HepG2 (cell line): Measurements from ENCODE around the gene DPY19L3. TPM values are rescaled to one million over a fixed set of nuclear protein-coding genes. Genes with fewer than 3 reads are reported as not detected.
"Not testable (repeated sequence)": the region's sequence is repeated elsewhere in the genome, so short reads cannot be mapped to it uniquely, and the experiment has no call there.

Source experiments
- ATAC-seq: fragments of 200-7000 bp; cut with Tn5 transposase; 3 replicates; pipeline ENCODE4 v1.9.1; 2020; ENCODE audit warnings: mild to moderate bottlenecking, moderate library complexity
- BruUV-seq: library from RNA; stranded (reverse); fragments of 400-500 nt; replicated peaks from 2 replicates; lab custom pipeline; 2021; lab: Mats Ljungman, UMichigan
- CTCF ChIA-PET: fragments of 300-600 bp; formaldehyde crosslinking; extraction: SDS; loops from one replicate; lab custom pipeline; 2021; ENCODE audit warnings: low total read pairs, inconsistent platforms, low intra/inter-chr PET ratio; lab: Yijun Ruan, JAX
- POLR2A ChIA-PET: fragments of 350-600 bp; sonication (Branson Sonifier 250); formaldehyde crosslinking; loops from one replicate; lab custom pipeline; 2020; ENCODE audit warnings: antibody characterized with exemption, inconsistent platforms; lab: Yijun Ruan, JAX
- DNase-seq: peaks from one replicate; pipeline ENCODE4 v3.0.0-alpha.2; 2015; ENCODE audit warnings: low spot score
- FAIRE-seq: peaks from 3 replicates; lab custom pipeline; 2011; peaks lifted over from hg19 to GRCh38; lab: Jason Lieb, UNC
- H2AFZ ChIP-seq: one replicate; pipeline ENCODE4 v1.6.1; 2011; ENCODE audit warnings: low read length, inconsistent platforms
- H3K27ac ChIP-seq: fragments of 300-600 bp; 3 replicates; pipeline ENCODE4 v1.8.0; 2011; ENCODE audit warnings: mixed run types, mild to moderate bottlenecking, mixed read lengths, low read length, inconsistent platforms; ENCODE audit not compliant: insufficient read depth; ENCODE audit errors: extremely low read length
- H3K27me3 ChIP-seq, 2 experiments: fragments of 200-600 bp in 1 of 2; 2 replicates in 1 of 2; 3 replicates in 1 of 2; pipeline versions ENCODE4 v1.6.0 to v1.8.0; 2011; ENCODE audit warnings: low read length in 2 of 2, mild to moderate bottlenecking in 2 of 2, moderate library complexity in 2 of 2, inconsistent platforms in 1 of 2; ENCODE audit not compliant: insufficient read depth in 2 of 2, control insufficient read depth in 1 of 2
- H3K36me3 ChIP-seq, 2 experiments: fragments of 200-600 bp in 1 of 2; replicated peaks in 1 of 2; 2 replicates in 1 of 2; 3 replicates in 1 of 2; pipeline versions ENCODE4 v1.5.1 to v1.8.0; 2011; ENCODE audit warnings: low read length in 2 of 2, inconsistent platforms in 1 of 2; ENCODE audit not compliant: insufficient read depth in 2 of 2, control insufficient read depth in 1 of 2
- H3K4me1 ChIP-seq: 2 replicates; pipeline ENCODE4 v1.5.1; 2012; ENCODE audit warnings: low read length, inconsistent platforms; ENCODE audit not compliant: insufficient read depth
- H3K4me2 ChIP-seq: 2 replicates; pipeline ENCODE4 v1.6.0; 2011; ENCODE audit warnings: low read depth, low read length, inconsistent platforms
- H3K4me3 ChIP-seq, 3 experiments: fragments of 200-600 bp in 1 of 3; sonication (generic), shearing (Covaris generic) in 1 of 3; replicated peaks in 1 of 3; 2 replicates each; pipeline ENCODE4 v1.5.1; 2011 to 2016; ENCODE audit warnings: low read length in 3 of 3, inconsistent platforms in 2 of 3, low read depth in 2 of 3, mild to moderate bottlenecking in 2 of 3, control low read depth in 1 of 3, mixed read lengths in 1 of 3; ENCODE audit not compliant: insufficient read depth in 1 of 3
- H3K79me2 ChIP-seq: one replicate; pipeline ENCODE4 v1.6.1; 2011; ENCODE audit warnings: low read length, inconsistent platforms; ENCODE audit not compliant: insufficient read depth
- H3K9ac ChIP-seq: 2 replicates; pipeline ENCODE4 v1.6.0; 2011; ENCODE audit warnings: mild to moderate bottlenecking, low read depth, low read length, inconsistent platforms; ENCODE audit not compliant: insufficient read depth
- H3K9me3 ChIP-seq: 2 replicates; pipeline ENCODE4 v1.5.1; 2012; ENCODE audit warnings: mild to moderate bottlenecking, low read length
- H4K20me1 ChIP-seq: 2 replicates; pipeline ENCODE4 v1.6.0; 2011; ENCODE audit warnings: inconsistent platforms, mild to moderate bottlenecking, low read length, moderate library complexity; ENCODE audit not compliant: insufficient read depth
- CBX1 ChIP-seq: IDR thresholded peaks from one replicate; pipeline ENCODE4 v1.6.1; 2016; ENCODE audit warnings: antibody characterized with exemption, low read depth
- KDM5A ChIP-seq: fragments of 200-600 bp; sonication (generic); IDR thresholded peaks from 2 replicates; pipeline ENCODE4 v1.7.0; 2018; ENCODE audit warnings: antibody characterized with exemption, mild to moderate bottlenecking, low read length, borderline replicate concordance
- ZNF598 ChIP-seq: sonication (generic); formaldehyde crosslinking; IDR thresholded peaks from 2 replicates; pipeline ENCODE4 v1.5.1; 2020; ENCODE audit warnings: mild to moderate bottlenecking, missing genetic modification reagents, borderline replicate concordance
- ZNF879 ChIP-seq: sonication (generic); formaldehyde crosslinking; IDR thresholded peaks from 2 replicates; pipeline ENCODE4 v1.8.1; 2023; ENCODE audit warnings: missing genetic modification reagents
- WGBS: methylation state at CpG from one replicate; pipeline ENCODE4 v1.1.6; 2017; ENCODE audit warnings: low lambda C conversion rate; 5-methylcytosine and 5-hydroxymethylcytosine counted together
- in situ Hi-C: cut with HindIII; loops from 2 replicates; pipeline ENCODE4 v1.10.0; 2017; ENCODE audit warnings: low pct_unique_long_range_greater_than_20kb; ENCODE audit not compliant: extremely low pct_ligation_motif_present
- intact Hi-C: fragments of 100-400 bp; cut with micrococcal nuclease; formaldehyde crosslinking; loops from one replicate; pipeline ENCODE4 v1.10.0; 2022; ENCODE audit not compliant: unreplicated experiment
- polyA plus RNA-seq, 8 experiments: library from polyadenylated mRNA; depleted of rRNA in 3 of 8; stranded (reverse) in 7 of 8; unstranded in 1 of 8; fragments of >200 nt; fragmentation: Illumina TruSeq in 4 of 8; extraction: Trizol in 4 of 8; gene quantifications; 2 replicates each; pipeline versions ENCODE4 v1.2.1 to v1.2.3, GENCODE V29; 2011 to 2016; ENCODE audit warnings: low read depth in 4 of 8, missing spikeins in 1 of 8, mixed read lengths in 1 of 8; ENCODE audit not compliant: insufficient read depth in 1 of 8
- total RNA-seq, 5 experiments: library from RNA; depleted of rRNA; stranded (reverse); fragments of >200 nt; fragmentation: Illumina TruSeq; extraction: Trizol; gene quantifications; 2 replicates each; pipeline ENCODE4 v1.2.3, GENCODE V29; 2016; ENCODE audit warnings: low read depth in 1 of 5

DPY19L3 gene
- total and polyA plus RNA-seq, 2 of the 13 experiments (the other 11 are each of a cell fraction or from before 2014, with no cell fraction given), result 21.6 to 25.2 TPM

- 98% methylated on average over 3 of the region's 3 CpGs for WGBS
- FAIRE-seq, in situ Hi-C loops, H3K27ac ChIP-seq, H3K4me3 ChIP-seq, H2AFZ ChIP-seq, H3K79me2 ChIP-seq, H3K27me3 ChIP-seq, intact Hi-C loops, BruUV-seq, H3K4me2 ChIP-seq, H4K20me1 ChIP-seq, DNase-seq, H3K9me3 ChIP-seq, H3K9ac ChIP-seq, ATAC-seq, CTCF ChIA-PET: not testable (repeated sequence)
- POLR2A ChIA-PET, result interaction anchor here (1.5 kb wide), 1 partner anchor 18 kb away, joined by 3 read pairs; the partner anchor contains the start of gene DPY19L3
- H3K36me3 ChIP-seq, result peaks cover 2 to 12% of the 10 kb centered on the region in 2 experiments; a peak in 3 of 5 replicates
- H3K4me1 ChIP-seq, result peaks cover 19% of the 10 kb centered on the region; the same call in 1 of the 2 replicates
Measured at GRCh38 chr19:32423944-32424343, 18.4 kb downstream of the DPY19L3 start.

DNA sequence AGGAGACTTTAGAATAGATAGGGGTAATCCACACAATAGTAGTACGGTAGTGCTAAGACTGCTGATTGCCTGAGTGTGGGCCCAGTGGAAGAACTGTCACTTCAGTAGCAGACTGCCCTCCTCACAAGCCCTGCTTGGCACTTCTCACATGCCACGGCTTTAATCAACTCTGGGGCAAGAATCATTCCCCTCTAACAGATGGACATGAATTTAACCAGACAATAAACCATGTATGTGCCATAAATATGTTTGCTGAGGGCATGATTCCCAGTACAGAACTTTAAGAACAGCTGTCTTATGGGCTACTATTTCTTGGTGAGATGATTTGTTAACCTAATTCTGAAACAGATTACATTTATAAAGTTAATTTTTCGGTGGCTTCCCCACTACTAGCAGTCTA is 22.0 kb downstream of the DPY19L3 start:
- ATAC-seq, result no peak

More for the DNA sequence above, 22.0 kb downstream of the DPY19L3 start:
- intact Hi-C loops, result no loop called here
- 96% methylated on average over 3 of the region's 3 CpGs for WGBS
- Histone ChIP-seq H3K27me3 (no peaks in the 10 kb centered on the region), H3K9ac (no peak overlapping the region), H2AFZ (no peak overlapping the region), H3K9me3 (no peaks in the 10 kb centered on the region), H3K27ac (no peak overlapping the region), H3K79me2 (no peaks in the 10 kb centered on the region), H3K4me3 (no peak overlapping the region), H3K36me3 (peaks cover under 1 to 12% of the 10 kb centered on the region in 2 experiments; a peak in 4 of 5 replicates), H4K20me1 (no peaks in the 10 kb centered on the region), H3K4me1 (peaks cover 4% of the 10 kb centered on the region; the same call in 1 of the 2 replicates), H3K4me2 (no peak overlapping the region)
- no peak for FAIRE-seq
- in situ Hi-C loops, result no loop called here
- POLR2A ChIA-PET, result no interaction called here
- CTCF ChIA-PET, result no interaction called here
- no peak for DNase-seq
- TF ChIP-seq CBX1, result no peak
- no peak for TF ChIP-seq ZNF598 (CRISPR knock-in tag)
- no peak for TF ChIP-seq ZNF879 (CRISPR knock-in tag)
- TF ChIP-seq KDM5A, result no peak
- BruUV-seq, result no TSS peak
